Measurements from ENCODE around the gene FGD6. TPM values are rescaled to one million over a fixed set of nuclear protein-coding genes. Genes with fewer than 3 reads are reported as not detected.
"Not testable (repeated sequence)": the region's sequence is repeated elsewhere in the genome, so short reads cannot be mapped to it uniquely, and the experiment has no call there.

The FGD6 gene
- total and polyA plus RNA-seq, 2 donors: 3.7 to 20.4 TPM

GRCh38 chr12:95107362-95107761 is 109.9 kb downstream of the FGD6 start:
- WGBS: 63% methylated on average over 7 of the region's 7 CpGs
- no peak overlapping the region for H3K27ac ChIP-seq (ENCODE audit: low read depth)
- no peak overlapping the region for H3K4me3 ChIP-seq (ENCODE audit: low read depth, low read length)
- H3K4me1 ChIP-seq (ENCODE audit: insufficient read depth): no peaks in the 10 kb centered on the region
- no peaks in the 10 kb centered on the region for H3K36me3 ChIP-seq (ENCODE audit: insufficient read depth)
- no peak for DNase-seq (ENCODE audit: extremely low spot score)

- no peak for DNase-seq (ENCODE audit: extremely low spot score)
- no peaks in the 10 kb centered on the region for H3K36me3 ChIP-seq (ENCODE audit: insufficient read depth)
- H3K27ac ChIP-seq (ENCODE audit: low read depth): no peak overlapping the region
- WGBS: 93% methylated on average over 8 of the region's 8 CpGs
- no peaks in the 10 kb centered on the region for H3K4me1 ChIP-seq (ENCODE audit: insufficient read depth)
- H3K4me3 ChIP-seq (ENCODE audit: low read depth, low read length): no peak overlapping the region
These were observed 111.7 kb downstream of the FGD6 start for GRCh38 chr12:95105540-95105939.

GRCh38 chr12:95104919-95105452 is 112.3 kb downstream of the FGD6 start:
- 97% methylated on average over 2 of the region's 2 CpGs for WGBS
- Histone ChIP-seq H3K27ac (ENCODE audit: low read depth) (no peak overlapping the region), H3K36me3 (ENCODE audit: insufficient read depth) (no peaks in the 10 kb centered on the region)

GRCh38 chr12:95102916-95103671 is 114.2 kb downstream of the FGD6 start:
- H3K4me3 ChIP-seq (ENCODE audit: low read depth, low read length): no peak overlapping the region
- H3K4me1 ChIP-seq (ENCODE audit: insufficient read depth): no peaks in the 10 kb centered on the region
- no peaks in the 10 kb centered on the region for H3K36me3 ChIP-seq (ENCODE audit: insufficient read depth)
- H3K27ac ChIP-seq (ENCODE audit: low read depth): no peak overlapping the region
- DNase-seq (ENCODE audit: extremely low spot score): no peak
- WGBS: 80% methylated on average over 8 of the region's 8 CpGs

More at GRCh38 chr12:95104919-95105452, 112.3 kb downstream of the FGD6 start:
- H3K4me3 ChIP-seq (ENCODE audit: low read depth, low read length): no peak overlapping the region
- no peak for DNase-seq (ENCODE audit: extremely low spot score)
- no peaks in the 10 kb centered on the region for H3K4me1 ChIP-seq (ENCODE audit: insufficient read depth)

GRCh38 chr12:95101957-95102356 is 115.3 kb downstream of the FGD6 start:
- 96% methylated on average over 5 of the region's 5 CpGs for WGBS
- not testable (repeated sequence) for DNase-seq (ENCODE audit: extremely low spot score); H3K4me1 ChIP-seq (ENCODE audit: insufficient read depth); H3K4me3 ChIP-seq (ENCODE audit: low read depth, low read length); H3K36me3 ChIP-seq (ENCODE audit: insufficient read depth); H3K27ac ChIP-seq (ENCODE audit: low read depth)

- DNase-seq (ENCODE audit: extremely low spot score): no peak
- WGBS: 85% methylated on average over 11 of the region's 11 CpGs
- Histone ChIP-seq H3K27ac (ENCODE audit: low read depth) (no peak overlapping the region), H3K36me3 (ENCODE audit: insufficient read depth) (no peaks in the 10 kb centered on the region), H3K4me3 (ENCODE audit: low read depth, low read length) (no peak overlapping the region), H3K4me1 (ENCODE audit: insufficient read depth) (no peaks in the 10 kb centered on the region)
These were observed 116.7 kb downstream of the FGD6 start for GRCh38 chr12:95100264-95101190.

GRCh38 chr12:95099270-95099790 is 117.9 kb downstream of the FGD6 start:
- no peak overlapping the region for H3K27ac ChIP-seq (ENCODE audit: low read depth)
- DNase-seq (ENCODE audit: extremely low spot score): no peak
- H3K4me3 ChIP-seq (ENCODE audit: low read depth, low read length): no peak overlapping the region
- H3K4me1 ChIP-seq (ENCODE audit: insufficient read depth): no peaks in the 10 kb centered on the region
- 97% methylated on average over 4 of the region's 4 CpGs for WGBS
- H3K36me3 ChIP-seq (ENCODE audit: insufficient read depth): peaks cover 1% of the 10 kb centered on the region

- H3K27ac ChIP-seq (ENCODE audit: low read depth): no peak overlapping the region
- no peaks in the 10 kb centered on the region for H3K4me1 ChIP-seq (ENCODE audit: insufficient read depth)
- peaks cover 1% of the 10 kb centered on the region for H3K36me3 ChIP-seq (ENCODE audit: insufficient read depth)
- WGBS: 27% methylated on average over 3 of the region's 3 CpGs
- no peak for DNase-seq (ENCODE audit: extremely low spot score)
- no peak overlapping the region for H3K4me3 ChIP-seq (ENCODE audit: low read depth, low read length)
These were observed 120.4 kb downstream of the FGD6 start for GRCh38 chr12:95096852-95097251.

- Histone ChIP-seq H3K36me3 (ENCODE audit: insufficient read depth) (peaks cover 1% of the 10 kb centered on the region), H3K27ac (ENCODE audit: low read depth) (no peak overlapping the region), H3K4me3 (ENCODE audit: low read depth, low read length) (no peak overlapping the region), H3K4me1 (ENCODE audit: insufficient read depth) (no peaks in the 10 kb centered on the region)
- 40% methylated on average over 2 of the region's 2 CpGs for WGBS
- DNase-seq (ENCODE audit: extremely low spot score): no peak
These were observed 120.9 kb downstream of the FGD6 start for GRCh38 chr12:95096378-95096777.

- not testable (repeated sequence) for DNase-seq (ENCODE audit: extremely low spot score); H3K4me3 ChIP-seq (ENCODE audit: low read depth, low read length); H3K4me1 ChIP-seq (ENCODE audit: insufficient read depth); H3K36me3 ChIP-seq (ENCODE audit: insufficient read depth); H3K27ac ChIP-seq (ENCODE audit: low read depth)
- WGBS: 92% methylated on average over 2 of the region's 2 CpGs
These were observed 121.4 kb downstream of the FGD6 start for GRCh38 chr12:95095866-95096265.

- DNase-seq (ENCODE audit: extremely low spot score): no peak
- no peaks in the 10 kb centered on the region for H3K4me1 ChIP-seq (ENCODE audit: insufficient read depth)
- peaks cover 1% of the 10 kb centered on the region for H3K36me3 ChIP-seq (ENCODE audit: insufficient read depth)
- no peak overlapping the region for H3K4me3 ChIP-seq (ENCODE audit: low read depth, low read length)
- H3K27ac ChIP-seq (ENCODE audit: low read depth): no peak overlapping the region
- WGBS: 76% methylated on average over 1 of the region's 1 CpG
These were observed 127.8 kb downstream of the FGD6 start for GRCh38 chr12:95089462-95089861.

- Histone ChIP-seq H3K4me1 (ENCODE audit: insufficient read depth) (no peaks in the 10 kb centered on the region), H3K4me3 (ENCODE audit: low read depth, low read length) (no peak overlapping the region), H3K36me3 (ENCODE audit: insufficient read depth) (no peaks in the 10 kb centered on the region), H3K27ac (ENCODE audit: low read depth) (no peak overlapping the region)
- 81% methylated on average over 3 of the region's 3 CpGs for WGBS
- DNase-seq (ENCODE audit: extremely low spot score): no peak
These were observed 128.9 kb downstream of the FGD6 start for GRCh38 chr12:95088379-95088778.

- Histone ChIP-seq H3K27ac (ENCODE audit: low read depth) (no peak overlapping the region), H3K4me1 (ENCODE audit: insufficient read depth) (no peaks in the 10 kb centered on the region)
These were observed 131.7 kb downstream of the FGD6 start for GRCh38 chr12:95085612-95086011.

More at GRCh38 chr12:95085612-95086011, 131.7 kb downstream of the FGD6 start:
- H3K4me3 ChIP-seq (ENCODE audit: low read depth, low read length): no peak overlapping the region
- H3K36me3 ChIP-seq (ENCODE audit: insufficient read depth): no peaks in the 10 kb centered on the region
- no peak for DNase-seq (ENCODE audit: extremely low spot score)

Data from urinary bladder (tissue), 4 donors.